HG03520 (cell line): ENCODE results near the gene TRIM72.
"Not testable (repeated sequence)": the region's sequence is repeated elsewhere in the genome, so short reads cannot be mapped to it uniquely, and the experiment has no call there.

Source experiments
- ATAC-seq: cut with Tn5 transposase; IDR thresholded peaks from one replicate; pipeline ENCODE4 v1.9.1; 2021; ENCODE audit warnings: mild to moderate bottlenecking, moderate library complexity; ENCODE audit not compliant: unreplicated experiment

The TRIM72 gene

DNA sequence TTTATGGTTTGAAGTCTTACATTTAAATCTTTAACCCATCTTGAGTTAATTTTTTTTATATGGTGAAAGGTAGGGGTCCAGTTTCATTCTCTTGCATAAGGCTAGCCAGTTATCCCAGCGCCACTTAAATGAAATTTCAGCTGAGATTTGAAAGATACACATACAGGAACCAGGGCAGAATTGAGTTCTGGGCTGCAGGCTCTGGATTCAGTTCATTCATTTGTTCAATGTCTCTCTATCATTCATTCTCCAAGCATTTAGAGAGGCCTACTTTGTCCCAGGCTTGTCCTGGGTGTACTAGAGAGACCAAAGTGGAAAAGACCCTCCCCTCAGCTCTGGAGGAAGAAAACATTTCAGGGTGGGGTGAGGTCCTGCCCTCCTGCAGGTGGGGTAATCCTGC is 577 bp upstream of the TRIM72 start:
- ATAC-seq: no peak

DNA sequence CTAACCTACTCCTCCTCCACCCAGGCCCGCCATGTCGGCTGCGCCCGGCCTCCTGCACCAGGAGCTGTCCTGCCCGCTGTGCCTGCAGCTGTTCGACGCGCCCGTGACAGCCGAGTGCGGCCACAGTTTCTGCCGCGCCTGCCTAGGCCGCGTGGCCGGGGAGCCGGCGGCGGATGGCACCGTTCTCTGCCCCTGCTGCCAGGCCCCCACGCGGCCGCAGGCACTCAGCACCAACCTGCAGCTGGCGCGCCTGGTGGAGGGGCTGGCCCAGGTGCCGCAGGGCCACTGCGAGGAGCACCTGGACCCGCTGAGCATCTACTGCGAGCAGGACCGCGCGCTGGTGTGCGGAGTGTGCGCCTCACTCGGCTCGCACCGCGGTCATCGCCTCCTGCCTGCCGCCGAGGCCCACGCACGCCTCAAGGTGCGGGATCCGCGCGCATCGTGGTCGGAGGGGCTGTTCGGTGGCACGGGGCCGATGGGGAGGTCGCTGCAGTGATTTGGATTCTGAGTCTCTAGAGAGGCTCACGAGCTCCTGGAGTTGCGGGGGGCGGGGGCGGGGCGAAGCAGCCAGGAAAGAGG is 878 bp downstream of the TRIM72 start:
- no peak for ATAC-seq

DNA sequence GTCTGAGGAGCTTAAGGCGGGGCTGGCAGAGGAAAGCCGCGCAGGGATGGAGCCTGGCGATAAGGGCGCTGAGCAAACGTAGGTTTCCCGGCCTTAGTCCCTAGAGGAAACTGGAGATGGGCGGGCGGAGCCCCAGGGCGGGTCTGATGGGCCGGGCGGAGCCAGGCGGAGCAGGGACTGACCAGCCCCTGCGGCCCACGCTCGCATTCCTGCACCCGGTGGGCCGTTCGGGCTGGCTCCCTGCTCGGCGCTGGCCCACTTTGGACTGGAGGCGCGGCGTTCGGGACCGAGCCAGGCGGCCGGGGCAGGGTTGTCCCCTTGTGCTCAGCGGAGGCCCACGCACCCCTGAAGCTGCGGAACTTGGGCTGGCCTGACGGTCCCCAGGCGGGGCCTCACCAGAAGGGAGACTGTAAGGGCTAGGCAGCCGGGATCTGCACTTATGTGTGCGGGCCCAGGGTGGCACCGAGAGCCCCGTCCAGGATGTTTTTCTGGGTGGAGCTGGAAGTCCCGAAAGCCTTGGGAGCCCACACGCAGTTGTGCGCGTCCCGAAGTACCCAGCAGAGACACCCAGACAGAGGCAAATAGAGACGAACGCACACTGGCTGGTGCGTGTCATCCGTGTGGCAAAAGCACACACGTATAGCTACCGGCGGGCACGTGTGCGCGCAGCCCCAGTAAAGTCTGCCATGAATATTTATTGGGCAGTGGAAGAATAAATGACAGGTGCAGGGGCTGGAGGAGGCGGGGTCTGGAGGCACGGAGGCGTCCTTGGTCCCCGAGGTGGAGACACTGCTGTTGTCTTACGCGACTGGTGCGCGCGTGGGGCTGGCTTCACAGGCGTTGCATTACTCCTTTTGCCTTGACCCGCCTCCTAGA is 1.6 kb downstream of the TRIM72 start:
- ATAC-seq: no peak

DNA sequence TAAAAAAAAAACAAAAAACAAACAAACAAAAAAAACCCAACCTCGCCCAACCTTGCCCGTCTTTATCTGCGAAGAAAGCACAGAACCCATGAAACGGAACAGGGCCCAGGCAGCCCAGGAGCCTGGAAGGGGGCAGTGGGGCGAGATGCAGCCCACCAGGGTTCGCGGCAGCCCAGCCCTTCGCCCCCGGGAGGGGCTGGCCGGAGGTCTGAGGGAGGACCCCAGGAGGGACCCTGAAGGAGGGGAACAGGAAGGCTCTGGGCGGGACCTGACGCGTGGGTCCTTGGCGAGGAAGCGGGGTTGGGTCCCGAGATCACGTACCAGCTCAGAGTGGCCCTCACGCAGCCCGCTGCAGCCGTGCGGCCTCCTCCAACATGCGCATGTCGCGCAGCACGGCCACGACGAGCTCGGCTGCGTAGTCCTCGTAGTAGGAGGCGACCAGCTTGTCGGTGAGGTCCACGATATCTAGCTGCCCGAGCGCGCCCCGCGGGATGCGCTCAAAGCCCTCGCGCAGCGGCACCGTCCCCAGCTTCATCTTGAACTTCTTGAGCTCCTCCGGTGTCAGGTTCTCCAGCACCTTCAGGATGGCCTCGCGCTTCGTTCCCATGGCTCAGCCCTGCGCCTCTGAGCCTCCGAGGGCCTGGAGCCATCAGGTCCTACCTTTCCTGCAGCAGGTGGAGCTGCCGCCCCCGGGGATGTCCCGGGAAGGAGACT is 2.7 kb downstream of the TRIM72 start, which contains the start of gene PYDC1:
TSS of gene PYDC1 (minus strand) at position 714 of the 714 bp plus-strand sequence. CDS start at position 607, 107 bp downstream.
- no peak for ATAC-seq

DNA sequence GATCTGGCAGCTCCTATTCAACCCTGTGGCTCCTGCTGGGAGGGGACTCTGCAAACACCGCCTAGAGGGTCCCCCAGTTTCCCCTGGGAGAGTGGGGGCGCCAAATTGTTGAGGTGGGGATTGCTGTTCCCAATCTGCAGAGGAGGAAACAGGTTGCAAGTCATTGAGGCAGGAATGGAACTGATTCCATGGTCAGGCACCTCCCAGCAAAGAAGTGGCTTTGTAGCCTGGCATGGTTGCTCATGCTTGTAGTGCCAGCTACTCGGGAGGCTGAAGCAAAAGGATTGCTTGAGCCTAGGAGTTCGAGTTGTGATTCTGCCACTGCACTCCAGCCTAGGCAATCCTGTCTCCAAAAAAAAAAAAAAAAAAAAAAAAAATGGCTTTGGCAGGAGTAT is 3.2 kb downstream of the TRIM72 start:
- ATAC-seq: no peak

DNA sequence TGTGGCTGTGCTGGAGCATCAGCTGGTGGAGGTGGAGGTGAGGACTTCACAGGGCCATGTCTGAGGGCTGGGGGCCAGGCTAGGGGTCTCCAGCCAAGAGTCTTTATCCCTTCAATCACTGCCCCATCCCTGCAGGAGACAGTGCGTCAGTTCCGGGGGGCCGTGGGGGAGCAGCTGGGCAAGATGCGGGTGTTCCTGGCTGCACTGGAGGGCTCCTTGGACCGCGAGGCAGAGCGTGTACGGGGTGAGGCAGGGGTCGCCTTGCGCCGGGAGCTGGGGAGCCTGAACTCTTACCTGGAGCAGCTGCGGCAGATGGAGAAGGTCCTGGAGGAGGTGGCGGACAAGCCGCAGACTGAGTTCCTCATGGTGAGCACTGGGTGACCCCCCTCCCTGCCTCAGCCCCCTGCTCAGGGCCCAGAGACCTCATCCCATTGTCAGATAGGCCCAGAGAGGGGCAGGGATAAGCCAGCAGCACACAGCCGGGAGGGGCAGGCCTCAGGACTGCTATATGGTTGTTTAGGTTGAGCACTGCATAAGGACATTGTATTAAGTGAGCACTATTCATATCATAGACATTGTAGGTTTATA is 5.3 kb downstream of the TRIM72 start:
- ATAC-seq: no peak

DNA sequence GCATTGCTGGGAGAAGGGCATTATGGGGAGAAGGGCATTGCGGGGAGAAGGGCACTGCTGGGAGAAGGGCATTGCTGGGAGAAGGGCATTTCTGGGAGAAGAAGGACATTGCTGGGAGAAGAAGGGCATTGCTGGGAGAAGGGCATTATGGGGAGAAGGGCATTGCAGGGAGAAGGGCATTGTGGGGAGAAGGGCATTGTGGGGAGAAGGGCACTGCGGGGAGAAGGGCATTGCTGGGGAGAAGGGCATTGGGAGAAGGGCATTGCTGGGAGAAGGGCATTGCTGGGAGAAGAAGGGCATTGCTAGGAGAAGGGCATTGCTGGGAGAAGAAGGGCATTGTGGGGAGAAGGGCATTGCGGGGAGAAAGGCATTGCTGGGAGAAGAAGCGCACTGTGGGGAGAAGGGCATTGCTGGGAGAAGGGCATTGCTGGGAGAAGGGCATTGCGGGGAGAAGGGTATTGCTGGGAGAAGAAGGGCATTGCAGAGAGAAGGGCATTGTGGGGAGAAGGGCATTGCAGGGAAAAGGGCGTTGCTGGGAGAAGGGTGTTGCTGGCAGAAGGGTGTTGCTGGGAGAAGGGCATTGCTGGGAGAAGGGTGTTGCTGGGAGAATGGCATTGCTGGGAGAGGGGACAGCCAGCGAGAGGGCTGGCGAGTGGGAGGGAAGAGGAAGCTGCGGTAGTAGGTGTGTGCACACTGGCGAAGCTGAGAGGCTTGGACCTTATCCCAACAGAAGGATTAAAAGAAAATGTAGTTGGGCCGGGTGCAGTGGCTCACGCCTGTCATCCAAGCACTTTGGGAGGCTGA is 7.6 kb downstream of the TRIM72 start:
- ATAC-seq: no peak

DNA sequence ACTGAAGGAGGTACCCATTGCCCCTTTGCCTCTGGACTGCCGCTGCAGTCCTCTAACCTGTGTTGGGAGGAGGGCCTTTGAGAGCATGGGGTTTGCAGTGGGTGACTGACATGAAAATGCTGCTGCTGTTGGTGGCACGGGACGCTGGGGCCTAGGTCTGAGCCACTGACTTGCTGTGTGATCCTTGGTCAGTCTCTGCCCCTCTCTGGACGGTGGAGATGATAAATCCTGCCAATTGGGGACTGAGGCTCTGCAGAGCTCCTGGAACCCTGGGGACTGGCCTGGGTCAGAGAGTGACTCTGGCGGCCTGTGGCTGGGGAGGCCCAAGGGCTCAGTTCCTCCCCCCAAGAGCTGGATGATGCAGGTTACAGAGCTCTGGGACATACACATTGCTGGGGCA is 9.1 kb downstream of the TRIM72 start:
- ATAC-seq: no peak

DNA sequence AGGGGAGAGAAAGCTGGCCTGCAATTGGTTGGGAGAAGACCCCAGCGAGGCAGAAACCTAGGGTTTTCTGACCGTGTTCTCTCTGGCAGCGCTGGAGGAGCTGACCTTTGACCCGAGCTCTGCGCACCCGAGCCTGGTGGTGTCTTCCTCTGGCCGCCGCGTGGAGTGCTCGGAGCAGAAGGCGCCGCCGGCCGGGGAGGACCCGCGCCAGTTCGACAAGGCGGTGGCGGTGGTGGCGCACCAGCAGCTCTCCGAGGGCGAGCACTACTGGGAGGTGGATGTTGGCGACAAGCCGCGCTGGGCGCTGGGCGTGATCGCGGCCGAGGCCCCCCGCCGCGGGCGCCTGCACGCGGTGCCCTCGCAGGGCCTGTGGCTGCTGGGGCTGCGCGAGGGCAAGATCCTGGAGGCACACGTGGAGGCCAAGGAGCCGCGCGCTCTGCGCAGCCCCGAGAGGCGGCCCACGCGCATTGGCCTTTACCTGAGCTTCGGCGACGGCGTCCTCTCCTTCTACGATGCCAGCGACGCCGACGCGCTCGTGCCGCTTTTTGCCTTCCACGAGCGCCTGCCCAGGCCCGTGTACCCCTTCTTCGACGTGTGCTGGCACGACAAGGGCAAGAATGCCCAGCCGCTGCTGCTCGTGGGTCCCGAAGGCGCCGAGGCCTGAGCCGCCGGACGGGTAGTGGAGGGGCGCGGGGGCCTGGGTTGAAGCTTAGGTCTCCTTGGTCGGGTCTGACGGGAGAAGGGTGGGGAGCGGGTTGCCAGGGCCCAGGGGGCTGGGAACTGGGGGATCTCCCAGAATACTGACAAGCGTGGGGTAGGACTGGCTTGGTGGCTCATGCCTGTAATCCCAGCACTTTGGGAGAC is 10.4 kb downstream of the TRIM72 start:
- ATAC-seq: no peak

DNA sequence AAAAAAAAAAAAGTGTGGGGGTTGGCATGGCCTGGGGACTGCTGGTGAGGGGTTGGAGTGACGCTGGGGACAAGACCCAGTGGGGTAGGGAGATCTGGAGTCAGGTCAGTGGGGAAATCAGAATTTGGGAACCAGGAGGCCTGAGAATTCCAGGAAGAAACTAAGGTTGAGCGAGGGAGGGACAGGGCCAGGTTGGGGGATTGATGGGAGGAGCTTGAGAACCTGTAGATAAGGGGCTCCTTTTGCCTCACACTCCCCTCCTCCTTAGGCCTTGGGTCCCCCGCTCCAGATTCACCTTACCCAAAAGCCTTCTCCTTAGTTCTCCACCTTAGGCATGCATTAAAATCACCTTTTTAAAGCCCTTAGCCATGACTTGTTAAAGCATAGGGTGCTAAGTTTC is 11.3 kb downstream of the TRIM72 start:
- ATAC-seq: no peak

DNA sequence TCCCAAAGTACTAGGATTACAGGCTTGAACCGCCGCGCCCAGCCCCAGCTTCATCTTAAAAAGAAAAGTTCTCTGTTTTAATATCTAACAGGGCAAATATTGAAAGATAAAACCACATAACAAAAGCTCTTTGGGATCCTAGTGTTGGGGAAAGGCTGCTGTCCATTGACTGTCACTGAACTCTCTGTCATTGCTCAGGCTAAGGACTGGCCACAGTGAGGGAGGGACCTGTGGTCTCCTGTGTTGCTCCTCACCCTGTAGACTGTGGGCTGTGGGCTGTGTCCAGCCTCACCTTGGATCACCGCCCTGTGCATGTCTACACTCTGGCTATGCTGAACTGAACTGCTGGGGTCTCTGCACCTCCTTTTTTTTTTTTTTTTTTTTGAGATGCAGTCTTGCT is 14.3 kb downstream of the TRIM72 start:
- ATAC-seq: no peak

DNA sequence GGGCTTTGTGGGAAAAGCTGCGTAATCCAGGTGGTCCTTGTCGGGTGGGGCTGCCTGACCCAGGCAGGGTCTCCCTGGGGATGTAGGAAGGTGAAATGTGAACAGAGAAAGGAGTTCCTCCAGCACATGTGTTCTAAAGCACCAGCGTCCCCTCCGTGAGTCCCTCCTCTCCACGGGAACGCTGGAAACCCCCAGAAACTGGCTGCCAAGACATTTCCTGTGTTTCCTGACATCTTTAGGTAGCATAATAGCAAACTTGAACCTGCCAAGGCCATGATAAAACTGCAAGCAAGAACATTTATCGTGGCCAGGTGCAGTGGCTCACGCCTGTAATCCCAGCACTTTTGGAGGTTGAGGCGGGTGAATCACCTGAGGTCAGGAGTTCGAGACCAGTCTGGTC is 15.6 kb downstream of the TRIM72 start:
- no peak for ATAC-seq

DNA sequence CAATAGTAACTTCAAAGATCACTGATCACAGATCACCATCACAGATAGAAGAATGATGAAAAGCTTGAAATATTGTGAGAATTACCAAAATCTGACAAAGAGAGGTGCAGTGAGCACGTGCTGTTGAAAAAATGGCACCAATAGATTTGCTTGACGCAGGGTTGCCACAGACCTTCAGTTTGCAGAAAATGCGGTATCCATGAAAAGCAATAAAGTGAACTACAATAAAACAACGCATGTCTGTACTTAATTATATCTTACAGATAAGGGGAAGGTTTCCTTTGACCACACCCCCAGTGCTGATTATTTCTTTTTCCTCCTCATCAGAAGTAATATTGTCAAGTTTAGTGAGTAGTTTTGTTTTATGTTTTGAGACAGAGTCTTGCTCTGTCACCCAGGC is 24.1 kb downstream of the TRIM72 start:
- ATAC-seq: no peak

DNA sequence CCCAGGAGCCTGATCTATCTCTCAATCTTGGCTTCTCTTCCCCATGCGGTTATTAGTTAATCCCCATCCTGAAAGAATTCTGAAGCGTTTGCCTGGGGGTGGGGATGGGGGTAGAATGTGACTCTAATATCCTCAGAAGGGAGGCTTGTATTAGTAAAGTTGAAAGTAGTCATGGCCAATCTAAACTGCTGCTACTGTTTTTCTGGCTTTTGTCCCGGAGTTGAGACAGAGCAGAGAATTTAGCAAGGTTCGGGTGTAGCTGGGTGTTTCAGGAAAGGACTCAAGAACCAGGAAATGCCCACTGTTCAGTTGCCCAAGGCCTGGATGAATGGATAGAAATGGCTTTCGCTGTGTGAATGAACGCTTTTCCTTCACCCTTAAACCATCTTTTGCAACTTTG is 28.3 kb downstream of the TRIM72 start:
- no peak for ATAC-seq

DNA sequence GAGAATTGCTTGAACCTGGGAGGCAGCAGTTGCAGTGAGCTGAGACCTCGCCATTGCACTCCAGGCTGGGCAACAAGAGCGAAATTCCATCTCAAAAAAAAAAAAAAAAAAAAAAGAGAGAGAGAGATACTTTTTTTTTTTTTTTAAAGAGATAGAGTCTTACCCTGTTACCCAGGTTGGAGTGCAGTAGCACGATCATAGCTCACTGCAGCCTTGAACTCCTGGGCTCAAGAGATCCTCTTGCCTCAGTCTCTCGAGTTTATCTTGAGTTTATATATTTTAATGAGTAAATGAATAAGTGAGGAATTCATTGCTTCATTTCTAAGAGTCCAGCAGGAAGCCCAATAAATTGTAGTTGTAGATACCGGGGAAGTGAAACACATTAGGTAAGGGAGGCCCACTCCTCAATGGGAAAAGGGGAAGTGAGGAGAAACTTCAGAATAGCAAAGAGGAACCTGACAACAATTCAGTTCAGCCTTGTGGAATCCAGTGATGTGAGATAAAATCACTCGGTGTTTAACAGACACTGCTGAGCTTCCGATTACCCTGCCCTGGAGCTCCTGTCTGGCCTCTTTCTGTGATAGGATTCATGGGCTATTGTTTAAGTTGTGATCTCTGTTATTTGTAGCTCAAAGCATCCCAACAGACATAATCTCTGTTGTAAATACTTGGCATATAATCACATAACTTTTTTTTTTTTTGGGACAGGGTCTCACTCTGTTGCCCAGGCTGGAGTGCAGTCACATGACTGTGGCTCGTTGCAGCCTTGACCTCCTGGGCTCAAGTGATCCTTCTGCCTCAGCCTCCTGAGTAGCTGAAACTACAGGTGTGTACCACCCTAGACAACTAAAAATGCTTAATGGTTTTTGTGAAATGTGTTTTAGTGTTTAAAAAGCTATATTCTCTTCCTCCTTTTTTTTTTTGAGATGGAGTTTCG is 30.1 kb downstream of the TRIM72 start:
- no peak for ATAC-seq

DNA sequence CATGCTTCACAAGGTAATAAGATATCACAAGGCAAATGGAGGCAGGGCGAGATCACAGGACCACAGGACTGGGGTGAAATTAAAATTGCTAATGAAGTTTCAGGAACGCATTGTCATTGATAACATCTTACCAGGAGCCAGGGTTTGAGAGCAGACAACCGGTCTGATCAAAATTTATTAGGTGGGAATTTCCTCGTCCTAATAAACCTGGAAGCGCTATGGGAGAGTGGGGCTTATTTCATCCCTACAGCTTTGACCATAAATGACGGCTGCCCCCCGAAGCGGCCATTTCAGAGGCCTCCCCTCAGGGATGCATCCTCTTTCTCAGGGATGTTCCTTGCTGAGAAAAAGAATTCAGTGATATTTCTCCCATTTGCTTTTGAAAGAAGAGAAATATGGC is 31.7 kb downstream of the TRIM72 start:
- not testable (repeated sequence) for ATAC-seq

DNA sequence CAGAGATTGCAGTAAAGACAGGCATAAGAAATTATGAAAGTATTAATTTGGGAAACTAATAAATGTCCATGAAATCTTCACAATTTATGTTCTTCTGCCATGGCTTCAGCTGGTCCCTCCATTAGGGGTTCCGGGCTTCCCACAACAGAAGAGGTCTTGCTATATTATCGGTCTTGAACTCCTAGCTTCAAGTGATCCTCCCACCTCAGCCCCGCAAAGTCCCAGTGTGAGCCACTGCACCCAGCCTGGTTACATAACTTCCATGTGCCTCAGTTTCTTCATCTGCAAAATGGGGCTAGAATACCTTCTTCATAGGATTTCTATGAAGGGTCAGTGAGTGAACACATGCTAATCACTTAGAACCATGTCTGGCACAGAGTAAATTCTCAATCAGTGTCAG is 32.4 kb downstream of the TRIM72 start:
- no peak for ATAC-seq

DNA sequence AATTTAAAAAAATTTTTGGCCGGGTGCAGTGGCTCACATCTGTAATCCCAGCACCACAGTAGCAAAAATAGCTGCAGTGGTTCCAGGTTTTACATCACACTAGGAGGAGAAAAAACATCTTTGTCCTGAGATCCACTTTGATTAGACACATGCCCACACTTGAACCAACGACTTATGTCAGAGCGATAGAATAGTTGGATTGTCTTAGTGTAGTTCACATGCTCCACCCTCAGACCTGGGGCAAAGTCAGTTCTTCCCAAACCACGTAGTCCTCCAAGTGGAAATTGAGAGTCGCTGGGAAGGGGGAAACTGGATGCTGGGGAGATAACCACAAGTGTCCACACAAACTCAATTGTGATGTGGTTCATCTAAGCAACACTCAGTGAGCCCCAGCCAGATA is 34.4 kb downstream of the TRIM72 start:
- ATAC-seq: no peak
